K562 (cell line): ENCODE results near the gene CORT. TPM values are rescaled to one million over a fixed set of nuclear protein-coding genes. Genes with fewer than 3 reads are reported as not detected.

Source experiments
- ATAC-seq: fragments of 200-7000 bp; cut with Tn5 transposase; 3 replicates; pipeline ENCODE4 v1.9.1; 2020; ENCODE audit warnings: moderate library complexity
- BruUV-seq: library from RNA; stranded (reverse); fragments of 400-500 nt; replicated peaks from 2 replicates; lab custom pipeline; 2021; lab: Mats Ljungman, UMichigan
- CTCF ChIA-PET: fragments of 300-600 bp; formaldehyde crosslinking; extraction: SDS; loops from one replicate; lab custom pipeline; 2021; ENCODE audit warnings: low intra/inter-chr PET ratio; lab: Yijun Ruan, JAX
- POLR2A ChIA-PET: fragments of 300-600, 350-650 bp; sonication (Branson Sonifier 250); formaldehyde crosslinking; extraction: SDS; loops from one replicate; lab custom pipeline; 2021; ENCODE audit warnings: antibody characterized with exemption, inconsistent platforms; lab: Yijun Ruan, JAX
- DNase-seq, 4 experiments: peaks; one replicate each; pipeline versions ENCODE4 v3.0.0 to v3.0.0-alpha.2; 2011 to 2018; ENCODE audit warnings: low spot score in 3 of 4, mixed read lengths in 3 of 4; ENCODE audit errors: extremely low read depth in 1 of 4
- FAIRE-seq: peaks from 2 replicates; lab custom pipeline; 2011; peaks lifted over from hg19 to GRCh38; lab: Jason Lieb, UNC
- H2AFZ ChIP-seq: 2 replicates; pipeline ENCODE4 v1.6.0; 2011; ENCODE audit warnings: low read depth, low read length, control low read depth, inconsistent platforms
- H3K27ac ChIP-seq: fragments of 200-600 bp; 3 replicates; pipeline ENCODE4 v1.8.0; 2011; ENCODE audit warnings: low read depth, mild to moderate bottlenecking, control low read depth, inconsistent platforms, low read length, moderate library complexity, mixed read lengths; ENCODE audit errors: extremely low read depth
- H3K27me3 ChIP-seq, 2 experiments: fragments of 300-600 bp in 1 of 2; 2 replicates in 1 of 2; 3 replicates in 1 of 2; pipeline versions ENCODE4 v1.6.0 to v1.8.0; 2011; ENCODE audit warnings: inconsistent platforms in 2 of 2, low read length in 2 of 2, mild to moderate bottlenecking in 1 of 2, mixed read lengths in 1 of 2, moderate library complexity in 1 of 2; ENCODE audit not compliant: control insufficient read depth in 2 of 2, insufficient read depth in 2 of 2
- H3K36me3 ChIP-seq: fragments of 300-600 bp; 3 replicates; pipeline ENCODE4 v1.8.0; 2011; ENCODE audit warnings: mild to moderate bottlenecking, low read length, inconsistent platforms; ENCODE audit not compliant: control insufficient read depth, insufficient read depth
- H3K4me1 ChIP-seq, 2 experiments: fragments of 200-600 bp in 1 of 2; replicated peaks in 1 of 2; 2 replicates in 1 of 2; 3 replicates in 1 of 2; pipeline versions ENCODE4 v1.5.1 to v1.8.0; 2011; ENCODE audit warnings: inconsistent platforms in 2 of 2, low read length in 2 of 2, mild to moderate bottlenecking in 1 of 2, mixed read lengths in 1 of 2, moderate library complexity in 1 of 2; ENCODE audit not compliant: control insufficient read depth in 2 of 2, insufficient read depth in 2 of 2
- H3K4me2 ChIP-seq: 2 replicates; pipeline ENCODE4 v1.6.1; 2011; ENCODE audit warnings: low read length, control low read depth, inconsistent platforms, mixed read lengths; ENCODE audit not compliant: insufficient read depth
- H3K4me3 ChIP-seq: fragments of 200-600 bp; sonication (generic), shearing (Covaris generic); 2 replicates; pipeline ENCODE4 v1.5.1; 2016; ENCODE audit warnings: control low read depth, inconsistent platforms
- H3K79me2 ChIP-seq: fragments of 200-600 bp; 3 replicates; pipeline ENCODE4 v1.8.0; 2011; ENCODE audit warnings: low read length, inconsistent platforms; ENCODE audit not compliant: control insufficient read depth, insufficient read depth
- H3K9ac ChIP-seq, 2 experiments: 2 replicates each; pipeline versions ENCODE4 v1.6.0 to v1.6.1; 2011; ENCODE audit warnings: low read depth in 2 of 2, low read length in 2 of 2, control low read depth in 1 of 2, inconsistent platforms in 1 of 2, mild to moderate bottlenecking in 1 of 2, mixed read lengths in 1 of 2; ENCODE audit not compliant: insufficient read depth in 1 of 2
- H3K9me1 ChIP-seq: one replicate; pipeline ENCODE4 v1.6.0; 2011; ENCODE audit warnings: inconsistent platforms, mild to moderate bottlenecking, low read length, moderate library complexity; ENCODE audit not compliant: control insufficient read depth, insufficient read depth
- H3K9me3 ChIP-seq: replicated peaks from 2 replicates; pipeline ENCODE4 v1.5.1; 2011; ENCODE audit warnings: low read depth, low read length, inconsistent platforms; ENCODE audit not compliant: control insufficient read depth, insufficient read depth
- H4K20me1 ChIP-seq: replicated peaks from 2 replicates; pipeline ENCODE4 v1.6.1; 2011; ENCODE audit warnings: low read length, inconsistent platforms, mixed read lengths; ENCODE audit not compliant: control insufficient read depth, insufficient read depth
- STAT5B ChIP-seq: fragments of 250-450 bp; sonication (Bioruptor Pico); IDR thresholded peaks from 2 replicates; pipeline ENCODE4 v1.8.0; 2021; ENCODE audit warnings: mild to moderate bottlenecking, inconsistent platforms
- ZBTB49 ChIP-seq: sonication (generic); formaldehyde crosslinking; IDR thresholded peaks from 2 replicates; pipeline ENCODE4 v1.8.0; 2022; ENCODE audit warnings: missing genetic modification reagents, mild to moderate bottlenecking, borderline replicate concordance
- WGBS: fragments of 100-300 bp; shearing (Covaris generic); methylation state at CpG from one replicate; pipeline ENCODE4 v1.1.6; 2016; ENCODE audit warnings: low coverage, mixed read lengths; ENCODE audit not compliant: insufficient coverage; ENCODE audit errors: missing lambda C conversion rate; 5-methylcytosine and 5-hydroxymethylcytosine counted together
- in situ Hi-C: fragments of 300-500 bp; cut with MboI; formaldehyde crosslinking; loops from 4 replicates; pipeline ENCODE4 v1.15.0; 2018; ENCODE audit warnings: inconsistent platforms, mixed read lengths
- intact Hi-C: fragments of 100-400 bp; cut with micrococcal nuclease; formaldehyde crosslinking; loops from 2 replicates; pipeline ENCODE4 v1.14.2; 2022
- polyA plus RNA-seq, 8 experiments: library from polyadenylated mRNA; depleted of rRNA in 4 of 8; stranded (reverse) in 5 of 8; unstranded in 3 of 8; fragments of >200 nt; fragmentation: Nextera tagmentation in 2 of 8; fragmentation: Illumina TruSeq in 1 of 8; extraction: Ambion mirVana in 2 of 8; extraction: Trizol in 1 of 8; gene quantifications; 2 replicates each; pipeline versions ENCODE4 v1.2.1 to v1.2.3, GENCODE V29; 2011 to 2014; ENCODE audit warnings: inconsistent platforms in 1 of 8, missing spikeins in 1 of 8
- total RNA-seq, 7 experiments: library from RNA; depleted of rRNA in 6 of 7; stranded (reverse); fragments of >200 nt in 6 of 7; fragmentation: Illumina TruSeq in 2 of 7; extraction: Trizol in 2 of 7; gene quantifications; 2 replicates each; pipeline versions ENCODE4 v1.2.1 to v1.2.3, GENCODE V29; 2011 to 2021; ENCODE audit warnings: low replicate concordance in 1 of 7

Gene CORT
- total and polyA plus RNA-seq, 9 of the 15 experiments (the other 6 are each of a cell fraction or from before 2014, with no cell fraction given): 0.08 to 0.54 (median 0.13) TPM; not detected in 5

- ATAC-seq (no peak), FAIRE-seq (no peak), DNase-seq (no peak)
- Histone ChIP-seq H3K79me2 (no peaks in the 10 kb centered on the region), H2AFZ (no peak overlapping the region), H3K27me3 (no peaks in the 10 kb centered on the region), H3K36me3 (peaks cover 19% of the 10 kb centered on the region; the same call in 2 of the 3 replicates), H4K20me1 (no peaks in the 10 kb centered on the region; the same call in 1 of the 2 replicates), H3K4me1 (peaks cover under 1 to 6% of the 10 kb centered on the region in 2 experiments; a peak in 3 of 5 replicates), H3K9ac (no peak overlapping the region), H3K4me2 (no peak overlapping the region), H3K9me3 (no peaks in the 10 kb centered on the region), H3K9me1 (no peaks in the 10 kb centered on the region), H3K27ac (no peak overlapping the region), H3K4me3 (no peak overlapping the region)
- in situ Hi-C loops (loop anchor here (5.0 kb wide), 1 partner anchor 552 kb away; no protein-coding TSS in a partner anchor), intact Hi-C loops (loop anchor here (5.0 to 10.0 kb wide), 2 partner anchors 212 to 390 kb away; partner anchors contain the start of genes KIF1B and UBE4B)
- no peak for TF ChIP-seq STAT5B (CRISPR knock-in tag)
- no peak for TF ChIP-seq ZBTB49 (CRISPR knock-in tag)
- WGBS: 86% methylated on average over 8 of the region's 8 CpGs
- POLR2A ChIA-PET: interaction anchor here (0.6 to 1.5 kb wide), 5 partner anchors 9 to 1227 kb away, joined by 3 to 6 read pairs (median 3); partner anchors contain the start of gene PGD
- CTCF ChIA-PET: interaction anchor here (0.7 kb wide), 1 partner anchor 46 kb away, joined by 3 read pairs; no protein-coding TSS in a partner anchor
- BruUV-seq: no TSS peak
Measured at GRCh38 chr1:10424651-10425050, 25.2 kb upstream of the CORT start.
